GM12875 (cell line): ENCODE measurements around the gene BLOC1S1.

Experiments used
- H3K4me3 ChIP-seq: one replicate; pipeline ENCODE4 v1.5.1; 2011; ENCODE audit warnings: low read depth, low read length, control low read depth
- CTCF ChIP-seq: IDR thresholded peaks from 2 replicates; pipeline ENCODE4 v1.5.1; 2011; ENCODE audit warnings: low read depth, mild to moderate bottlenecking, control low read depth, inconsistent platforms, low read length, moderate library complexity, borderline replicate concordance; ENCODE audit not compliant: insufficient read depth

Gene BLOC1S1

GRCh38 chr12:55694651-55695050, 21.2 kb upstream of the BLOC1S1 start:
- no peak overlapping the region for H3K4me3 ChIP-seq
- no peak for TF ChIP-seq CTCF

DNA sequence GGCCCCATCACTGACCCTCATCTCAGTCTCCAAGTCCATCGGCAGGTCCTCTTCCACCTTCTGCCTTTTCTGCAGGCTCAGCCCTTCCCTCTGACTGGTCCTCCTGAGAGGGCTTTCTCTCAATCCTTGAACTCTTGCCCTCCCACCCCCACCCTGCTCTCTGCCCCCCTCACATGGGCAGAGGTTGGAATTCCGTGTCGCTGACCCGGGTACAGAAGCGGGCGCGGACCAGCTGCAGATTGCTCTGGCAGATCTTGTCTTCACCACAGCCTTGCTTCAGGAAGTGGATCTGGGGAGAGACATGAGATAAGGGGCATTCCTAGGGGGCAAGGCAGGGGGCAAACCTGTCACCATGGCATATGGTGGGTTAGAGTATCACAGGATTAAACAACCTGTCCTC, 20.5 kb upstream of the BLOC1S1 start:
- TF ChIP-seq CTCF: no peak
- H3K4me3 ChIP-seq: no peak overlapping the region

GRCh38 chr12:55696141-55696540, 19.7 kb upstream of the BLOC1S1 start:
- TF ChIP-seq CTCF: no peak
- no peak overlapping the region for H3K4me3 ChIP-seq

DNA sequence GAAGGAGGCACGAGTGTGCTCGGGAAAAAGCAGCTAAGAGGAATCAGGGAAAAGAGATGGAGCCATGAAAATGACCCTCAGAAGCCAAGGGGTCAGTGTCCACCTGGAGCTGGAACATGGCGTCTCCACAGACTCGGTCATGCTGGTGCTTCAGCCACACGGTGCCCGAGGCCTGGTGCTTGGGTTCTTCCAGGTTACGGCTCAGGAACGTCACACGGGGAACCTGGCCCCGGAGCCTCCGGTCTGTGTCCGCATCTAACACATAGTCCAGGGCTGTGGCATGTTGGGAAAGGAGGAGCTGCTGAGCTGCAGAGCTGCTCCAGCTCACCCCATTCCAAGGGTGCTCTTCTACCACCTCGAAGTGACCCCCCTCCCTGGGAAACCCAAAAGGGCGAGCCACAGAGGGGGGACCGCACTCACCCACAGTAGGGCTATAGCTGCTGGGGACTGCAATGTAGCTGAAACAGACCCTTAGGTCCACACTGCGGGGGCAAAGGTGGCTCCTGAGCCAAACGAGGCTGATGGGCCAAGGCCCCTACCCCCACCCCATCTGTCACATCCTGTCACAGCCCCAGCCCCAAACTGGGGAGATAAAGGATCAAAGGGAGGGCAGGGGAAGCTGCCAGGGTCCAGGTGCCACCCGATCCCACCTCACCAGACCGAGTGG, 18.9 kb upstream of the BLOC1S1 start:
- no peak for TF ChIP-seq CTCF
- H3K4me3 ChIP-seq: no peak overlapping the region

DNA sequence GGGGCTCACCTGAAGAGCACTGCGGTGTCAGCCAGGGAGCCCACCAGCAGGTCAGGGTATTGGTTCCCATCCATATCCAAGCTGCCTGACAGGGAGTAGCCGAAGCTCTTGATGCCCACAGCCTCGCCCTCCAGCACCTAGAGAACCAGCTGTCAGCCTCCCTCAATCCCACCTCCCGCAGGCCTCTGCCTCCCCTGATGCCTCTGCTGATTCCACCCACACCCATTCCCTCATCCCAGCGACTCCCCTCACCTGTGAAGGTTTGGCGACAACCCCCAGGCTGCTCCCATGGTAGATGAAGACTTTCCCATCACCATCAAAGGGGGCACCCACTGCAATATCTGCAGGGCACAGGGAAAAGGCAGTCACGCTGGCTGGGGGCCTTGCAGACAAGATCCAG, 18.2 kb upstream of the BLOC1S1 start:
- no peak for TF ChIP-seq CTCF

GRCh38 chr12:55698241-55698955, 17.4 kb upstream of the BLOC1S1 start:
- no peak for TF ChIP-seq CTCF
- no peak overlapping the region for H3K4me3 ChIP-seq

More for the DNA sequence above, 18.2 kb upstream of the BLOC1S1 start:
- no peak overlapping the region for H3K4me3 ChIP-seq

DNA sequence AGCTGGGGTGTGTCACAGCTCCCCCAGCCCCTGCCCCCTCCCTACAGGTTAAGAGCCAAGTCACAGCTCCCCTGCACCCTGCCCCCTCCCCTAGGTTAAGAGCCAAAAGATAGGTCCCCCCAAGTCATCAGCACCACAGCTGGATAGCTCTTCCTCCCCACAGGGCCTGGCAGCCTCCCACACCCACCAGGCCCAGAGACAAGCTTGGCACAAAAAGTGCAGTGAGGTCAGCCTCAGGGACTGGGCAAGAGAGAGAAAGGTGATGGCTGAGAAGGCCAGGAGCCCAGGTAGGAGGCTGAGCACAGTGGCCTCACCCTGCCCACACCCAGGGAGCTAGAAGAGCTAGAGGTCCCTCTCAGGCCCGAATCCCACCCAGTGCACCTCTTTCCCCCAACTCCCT, 16.9 kb upstream of the BLOC1S1 start:
- TF ChIP-seq CTCF: no peak
- H3K4me3 ChIP-seq: no peak overlapping the region
